ENCODE results near the gene YPEL4.
"Not testable (repeated sequence)": the region's sequence is repeated elsewhere in the genome, so short reads cannot be mapped to it uniquely, and the experiment has no call there.

YPEL4 gene, protein sequence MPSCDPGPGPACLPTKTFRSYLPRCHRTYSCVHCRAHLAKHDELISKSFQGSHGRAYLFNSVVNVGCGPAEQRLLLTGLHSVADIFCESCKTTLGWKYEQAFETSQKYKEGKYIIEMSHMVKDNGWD

DNA sequence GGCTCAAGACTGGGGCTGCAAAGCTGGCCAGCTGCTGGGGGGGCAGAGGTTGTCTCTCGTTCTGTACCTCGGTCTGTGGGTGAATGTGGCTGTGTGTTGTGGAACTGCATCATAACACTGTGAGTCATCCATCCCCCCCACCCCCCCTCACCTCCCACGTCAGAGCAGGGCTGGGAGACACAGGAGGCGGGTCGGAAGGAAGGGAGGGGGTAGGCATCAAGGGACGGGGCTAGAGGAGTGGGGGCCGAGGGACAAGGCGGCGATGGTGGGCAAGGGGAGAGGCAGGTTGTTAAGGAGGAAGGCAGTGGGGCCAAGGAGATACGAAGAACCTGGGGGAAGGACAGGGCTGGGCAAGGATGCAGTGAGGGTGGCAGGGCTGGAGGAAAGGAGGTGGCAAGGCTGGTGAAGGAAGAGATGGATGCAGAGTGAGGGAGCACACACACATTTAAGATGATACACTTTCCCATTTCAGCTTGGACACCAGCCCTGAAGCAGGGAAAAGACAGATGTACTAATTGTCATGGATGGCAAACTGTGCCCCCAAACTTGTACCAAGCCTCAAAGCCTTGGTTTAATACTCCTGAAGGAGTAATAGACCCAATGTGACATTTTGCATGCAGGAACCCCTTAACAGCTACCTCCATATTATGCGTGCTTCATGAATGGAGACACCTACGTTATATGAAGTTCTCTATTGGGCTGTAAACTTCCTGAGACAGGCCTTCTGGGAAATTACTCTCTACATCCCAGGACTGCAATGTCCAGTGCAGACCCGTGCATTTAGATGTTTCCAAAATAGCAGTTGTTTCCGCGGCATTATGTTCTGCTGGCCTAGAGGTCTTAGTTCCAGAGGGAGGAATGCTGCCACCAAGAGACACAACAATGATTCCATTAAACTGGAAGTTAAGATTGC is at the start of gene YPEL4:
Gene YPEL4, minus strand, starts transcription at position 87 of the 913 bp plus-strand sequence. CDS start 2,805 bp downstream, outside the sequence.
- peak; percentile 84 for DNase-seq

DNA sequence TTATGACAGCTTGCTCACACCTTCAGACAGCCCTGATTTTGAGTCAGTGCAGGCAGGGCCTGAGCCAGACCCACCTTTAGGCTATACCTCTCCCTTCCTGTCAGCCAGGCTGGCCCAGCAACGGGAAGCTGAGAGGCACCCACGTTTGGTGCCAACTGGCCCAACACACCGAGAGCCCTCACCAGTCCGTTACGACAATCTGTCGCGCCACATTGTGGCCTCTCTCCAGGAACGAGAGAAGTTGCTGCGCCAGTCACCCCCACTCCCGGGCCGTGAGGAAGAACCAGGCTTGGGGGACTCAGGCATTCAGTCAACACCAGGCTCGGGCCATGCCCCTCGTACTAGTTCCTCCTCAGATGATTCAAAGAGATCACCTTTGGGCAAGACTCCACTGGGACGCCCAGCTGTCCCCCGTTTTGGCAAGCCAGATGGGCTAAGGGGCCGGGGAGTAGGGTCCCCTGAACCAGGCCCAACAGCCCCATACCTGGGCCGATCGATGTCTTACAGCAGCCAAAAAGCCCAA is 49.2 kb upstream of the YPEL4 start:
- DNase-seq = no peak

DNA sequence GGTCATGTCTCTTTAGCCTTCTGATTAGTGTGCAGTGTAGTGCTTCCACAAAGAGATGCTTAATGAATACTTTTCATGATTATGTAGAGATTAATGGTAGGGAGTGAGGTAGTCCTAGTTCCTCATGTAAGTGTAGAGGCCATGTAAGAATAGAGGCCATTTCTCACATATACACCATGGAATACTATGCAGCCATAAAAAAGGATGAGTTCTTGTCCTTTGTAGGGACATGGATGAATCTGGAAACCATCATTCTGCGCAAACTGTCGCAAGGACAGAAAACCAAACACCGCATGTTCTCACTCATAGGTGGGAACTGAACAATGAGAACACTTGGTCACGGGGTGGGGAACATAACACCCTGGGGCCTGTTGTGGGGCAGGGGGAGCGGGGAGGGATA is 40.8 kb upstream of the YPEL4 start:
- not testable (repeated sequence) for DNase-seq

DNA sequence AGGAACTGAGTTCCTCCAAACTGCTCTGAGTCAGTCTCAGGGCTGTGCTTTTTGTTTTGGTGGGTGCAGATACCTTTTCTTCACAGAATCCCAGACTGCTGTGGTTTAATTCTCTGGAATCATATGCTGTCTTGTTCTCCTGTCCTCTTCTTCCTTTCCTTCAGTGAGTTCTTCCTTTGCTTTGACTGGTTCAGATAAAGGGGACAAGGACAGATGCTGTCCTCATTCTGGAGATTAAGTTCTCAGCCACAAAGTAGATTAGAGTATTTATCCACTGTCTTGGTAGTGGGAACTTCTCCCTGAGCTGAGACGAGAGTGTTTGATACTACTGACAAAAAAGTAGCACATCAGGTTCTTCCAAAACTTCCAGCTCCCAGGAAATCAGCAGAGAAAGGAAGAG is 31.5 kb upstream of the YPEL4 start:
- peak; percentile 37 for DNase-seq

DNA sequence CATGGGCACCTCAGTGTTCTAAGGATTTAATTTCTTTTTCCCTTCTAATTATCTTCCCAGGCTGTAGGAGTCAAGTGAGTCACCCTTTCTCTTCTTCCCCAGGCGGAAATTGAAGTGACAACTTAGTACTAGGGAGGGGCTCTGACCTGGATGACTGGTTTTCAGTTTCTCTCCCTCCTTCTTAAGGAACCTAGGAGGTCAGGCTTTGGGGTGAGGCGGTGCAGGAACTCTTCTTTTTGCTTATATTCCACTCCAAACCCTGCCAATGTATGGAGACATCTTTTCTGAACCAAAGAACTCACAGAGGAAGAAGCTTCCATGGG is 30.8 kb upstream of the YPEL4 start:
- no peak for DNase-seq

DNA sequence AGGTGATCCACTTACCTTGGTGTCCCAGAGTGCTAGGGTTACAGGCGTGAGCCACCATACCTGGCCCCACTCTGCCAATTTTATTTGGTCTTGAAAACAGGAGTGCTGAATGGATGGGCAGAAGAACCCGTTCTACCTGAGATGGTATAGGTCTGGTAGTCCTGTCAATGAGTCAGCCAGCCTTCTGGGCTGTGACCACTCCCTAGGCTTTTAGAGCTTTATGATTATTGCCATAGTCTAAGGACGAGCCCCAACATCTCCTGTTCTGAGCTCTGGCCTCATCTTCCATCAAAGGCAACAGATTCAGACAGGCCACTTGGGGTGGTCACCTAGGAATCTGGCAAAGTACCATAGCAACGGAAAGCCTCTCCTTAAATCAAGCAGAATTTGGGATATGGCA is 29.7 kb upstream of the YPEL4 start:
- no peak for DNase-seq

DNA sequence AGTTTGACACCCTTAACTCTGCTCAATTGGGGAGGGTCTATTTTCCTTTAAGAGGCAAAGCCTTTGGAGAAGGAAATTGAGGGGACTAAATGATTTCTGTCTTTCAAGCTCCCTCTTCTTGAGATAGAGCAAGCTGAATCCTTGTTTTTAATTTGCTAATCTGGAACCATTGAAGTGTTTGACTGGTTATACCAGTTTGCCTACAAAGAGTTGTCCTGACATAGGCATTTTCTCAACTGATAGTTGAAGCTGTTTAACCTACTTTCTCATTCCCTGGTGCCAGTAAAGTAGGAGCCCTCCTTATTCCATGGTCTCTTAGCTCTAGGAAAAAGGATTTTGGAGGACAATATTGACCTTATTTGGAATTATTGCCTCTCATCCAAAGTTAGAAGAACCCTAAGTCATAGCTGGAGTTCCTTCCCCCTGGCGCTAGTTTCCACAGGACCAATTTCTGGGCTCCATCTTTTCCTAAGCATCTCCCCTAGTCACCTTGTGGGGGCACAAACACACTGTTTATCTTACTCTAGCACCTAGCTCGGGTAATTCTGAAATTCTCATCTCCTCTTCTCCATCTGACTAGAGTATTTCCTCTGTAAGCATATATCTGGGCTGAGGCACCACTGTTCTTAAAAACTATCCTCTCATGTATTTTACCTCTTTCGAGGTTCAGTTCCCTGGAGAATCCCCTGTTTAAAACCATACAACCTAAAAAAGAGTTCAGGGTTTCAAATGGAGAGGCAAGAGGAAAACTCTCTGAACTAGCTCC is 25.6 kb upstream of the YPEL4 start:
- no peak for DNase-seq

DNA sequence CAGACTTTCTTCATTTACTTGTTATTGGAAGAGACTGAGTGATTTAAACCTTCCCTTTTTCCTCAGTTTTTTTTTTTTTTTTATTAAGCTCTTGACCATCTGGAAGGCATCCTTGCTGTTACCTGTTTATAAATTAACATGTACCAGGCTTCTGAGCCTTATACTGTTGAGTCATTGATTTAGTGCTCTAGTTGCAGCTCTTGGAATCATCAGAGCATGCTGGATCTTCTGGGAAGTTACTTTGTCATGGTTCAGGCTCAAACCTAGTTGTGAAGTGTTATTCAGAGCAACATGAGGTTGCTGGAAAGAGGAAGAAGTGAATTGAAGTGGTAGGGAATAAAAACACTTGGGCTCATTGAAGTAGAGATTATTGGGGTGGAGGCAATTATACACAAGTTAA is 24.5 kb upstream of the YPEL4 start:
- no peak for DNase-seq

DNA sequence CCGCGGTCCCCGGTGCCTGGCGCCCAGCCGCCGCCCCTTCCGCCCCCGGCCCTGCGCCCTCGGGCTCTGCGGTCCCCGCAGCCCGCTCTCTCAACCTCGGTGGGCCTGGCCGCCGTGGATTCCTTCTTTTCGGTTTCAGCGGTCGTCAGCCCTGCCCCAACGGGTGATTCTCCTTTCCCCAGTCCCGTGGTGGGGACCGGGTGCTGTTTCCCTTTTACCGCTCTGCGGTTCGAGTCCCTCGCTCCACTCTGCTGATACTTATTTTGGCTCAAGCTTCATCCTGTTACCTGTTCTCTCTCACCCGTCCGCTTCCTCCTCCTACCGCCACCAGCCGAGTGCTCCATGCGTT is 18.7 kb upstream of the YPEL4 start:
- peak; percentile 43 for DNase-seq

DNA sequence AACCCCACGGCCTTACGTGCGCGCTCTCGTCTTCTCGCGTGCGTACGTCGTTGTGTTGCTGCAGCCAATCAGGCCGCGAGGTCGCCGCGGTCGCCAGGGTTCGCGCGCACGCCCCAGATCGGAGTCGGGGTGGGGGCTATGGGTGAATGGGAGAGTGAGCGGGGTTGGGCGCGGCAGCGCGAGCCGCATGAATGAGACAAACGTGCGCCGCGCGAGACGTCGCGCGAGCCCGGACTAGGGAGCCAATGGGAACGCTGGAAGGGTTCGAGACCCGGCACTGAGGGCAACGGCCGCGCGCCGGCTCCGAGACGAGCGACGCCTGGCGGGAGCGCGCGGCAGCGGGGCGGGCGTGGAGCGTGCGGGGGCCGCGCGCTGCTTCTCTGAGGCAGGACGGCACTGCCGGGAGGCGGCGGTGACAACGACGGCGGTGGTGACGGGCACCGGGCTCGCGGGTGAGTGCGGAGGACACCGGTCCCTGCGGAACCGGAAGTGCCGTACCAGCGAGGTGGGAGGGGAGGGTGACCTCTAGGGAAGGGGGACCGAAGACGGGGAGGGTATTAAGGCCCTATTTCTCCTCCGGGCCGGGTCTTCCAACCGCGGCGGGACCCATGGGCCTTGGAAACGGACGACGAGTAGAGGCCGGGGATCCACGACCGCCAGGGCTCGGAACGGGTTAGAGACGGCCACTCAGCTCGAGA is 18.2 kb upstream of the YPEL4 start, which contains the start of gene ZDHHC5:
Gene ZDHHC5, plus strand, starts transcription at position 379 of the 698 bp plus-strand sequence. CDS start 4,977 bp downstream, outside the sequence.
- DNase-seq = peak; percentile 97

DNA sequence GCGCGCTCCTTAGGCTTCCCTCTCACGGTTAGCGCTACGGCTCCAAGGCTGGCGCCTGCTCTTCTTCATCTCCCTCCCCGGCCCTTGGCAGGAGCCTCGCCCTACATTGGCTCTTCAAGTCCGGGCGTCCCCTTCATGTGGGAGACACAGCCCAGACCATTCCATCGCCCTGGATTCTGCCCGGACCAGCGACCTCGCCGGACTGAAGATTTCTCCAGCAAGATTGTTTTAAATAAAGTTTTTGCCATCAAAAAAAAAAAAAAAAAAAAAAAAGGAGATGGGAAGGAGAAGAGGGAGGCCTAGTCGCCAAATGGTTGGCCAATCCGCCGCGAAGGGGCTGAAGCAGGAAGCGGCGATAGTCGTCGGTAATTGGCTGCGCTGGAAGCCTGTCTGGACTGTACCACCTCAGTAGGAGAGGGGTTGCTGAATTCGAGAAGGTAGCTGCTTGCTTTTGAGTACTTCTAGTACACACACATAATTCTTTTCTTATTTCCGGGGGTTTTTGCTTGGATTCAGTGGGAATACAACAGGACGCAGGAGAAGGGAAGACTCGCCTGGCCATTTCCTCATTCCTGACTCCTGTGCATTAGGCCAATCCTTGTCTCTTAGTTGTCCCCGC is 17.5 kb upstream of the YPEL4 start:
- peak; percentile 99 for DNase-seq

DNA sequence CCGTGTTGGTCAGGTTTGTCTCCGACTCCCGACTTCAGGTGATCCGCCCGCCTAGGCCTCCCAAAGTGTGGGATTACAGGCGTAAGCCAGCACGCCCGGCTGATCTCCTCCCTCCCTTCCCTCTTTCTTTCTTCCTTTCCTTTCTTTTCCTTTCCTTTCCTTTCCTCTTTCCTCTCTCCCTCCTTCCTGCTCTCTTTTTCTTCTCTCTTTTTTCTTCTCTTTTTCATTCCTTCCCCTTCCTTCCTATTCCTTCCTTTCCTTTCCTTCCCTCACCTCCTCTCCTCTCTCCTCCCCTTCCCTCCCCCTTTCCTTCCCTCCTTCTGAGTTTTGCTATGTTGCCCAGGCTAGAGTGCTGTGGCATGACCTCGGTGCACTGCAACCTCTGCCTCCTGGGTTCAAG is 14.3 kb upstream of the YPEL4 start:
- no peak for DNase-seq

DNA sequence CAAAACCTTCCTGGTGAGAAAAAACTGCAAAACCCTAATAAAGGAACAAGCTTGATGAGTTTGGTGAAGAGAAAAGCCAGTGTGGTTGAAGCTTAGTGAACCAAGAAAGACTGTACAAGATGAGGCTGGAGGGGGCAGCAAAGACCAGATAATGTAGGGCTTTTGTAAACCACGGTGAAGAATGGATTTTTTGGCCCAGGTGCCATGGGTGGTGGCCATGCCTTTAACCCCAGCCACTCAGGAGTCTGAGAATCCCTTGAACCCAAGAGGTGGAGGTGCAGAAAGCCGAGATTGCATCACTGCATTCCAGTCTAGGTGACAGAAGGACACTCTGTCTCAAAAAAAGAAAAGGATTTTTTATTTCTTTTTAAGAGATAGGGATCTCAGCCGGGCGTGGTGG is 13.2 kb upstream of the YPEL4 start:
- DNase-seq = peak; percentile 66

DNA sequence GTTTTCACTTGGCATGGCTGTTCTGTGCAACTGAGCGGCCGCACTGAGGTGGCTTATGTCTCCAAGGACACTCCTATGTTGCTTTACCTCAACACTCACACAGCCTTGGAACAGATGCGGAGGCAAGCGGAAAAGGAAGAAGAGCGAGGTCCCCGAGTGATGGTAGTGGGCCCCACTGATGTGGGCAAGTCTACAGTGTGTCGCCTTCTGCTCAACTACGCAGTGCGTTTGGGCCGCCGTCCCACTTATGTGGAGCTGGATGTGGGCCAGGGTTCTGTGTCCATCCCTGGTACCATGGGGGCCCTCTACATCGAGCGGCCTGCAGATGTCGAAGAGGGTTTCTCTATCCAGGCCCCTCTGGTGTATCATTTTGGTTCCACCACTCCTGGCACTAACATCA is 10.0 kb upstream of the YPEL4 start:
- no peak for DNase-seq

DNA sequence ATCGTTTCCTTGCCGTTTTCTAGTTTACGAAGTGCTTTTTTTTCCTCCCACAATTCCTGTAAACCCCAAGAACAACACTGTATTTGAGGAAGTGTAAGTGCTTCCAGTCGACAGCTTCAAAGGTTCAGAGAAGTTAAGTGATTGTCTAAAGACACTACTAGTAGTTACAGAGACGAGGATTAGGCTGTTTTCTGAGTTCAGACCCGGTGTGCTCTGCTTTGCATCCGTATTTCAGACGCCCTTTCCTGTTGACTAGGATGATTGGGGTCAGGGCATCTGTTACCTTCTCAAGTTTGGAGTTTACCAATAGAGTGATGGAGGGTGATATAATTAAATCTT is 8.3 kb upstream of the YPEL4 start:
- DNase-seq = no peak

DNA sequence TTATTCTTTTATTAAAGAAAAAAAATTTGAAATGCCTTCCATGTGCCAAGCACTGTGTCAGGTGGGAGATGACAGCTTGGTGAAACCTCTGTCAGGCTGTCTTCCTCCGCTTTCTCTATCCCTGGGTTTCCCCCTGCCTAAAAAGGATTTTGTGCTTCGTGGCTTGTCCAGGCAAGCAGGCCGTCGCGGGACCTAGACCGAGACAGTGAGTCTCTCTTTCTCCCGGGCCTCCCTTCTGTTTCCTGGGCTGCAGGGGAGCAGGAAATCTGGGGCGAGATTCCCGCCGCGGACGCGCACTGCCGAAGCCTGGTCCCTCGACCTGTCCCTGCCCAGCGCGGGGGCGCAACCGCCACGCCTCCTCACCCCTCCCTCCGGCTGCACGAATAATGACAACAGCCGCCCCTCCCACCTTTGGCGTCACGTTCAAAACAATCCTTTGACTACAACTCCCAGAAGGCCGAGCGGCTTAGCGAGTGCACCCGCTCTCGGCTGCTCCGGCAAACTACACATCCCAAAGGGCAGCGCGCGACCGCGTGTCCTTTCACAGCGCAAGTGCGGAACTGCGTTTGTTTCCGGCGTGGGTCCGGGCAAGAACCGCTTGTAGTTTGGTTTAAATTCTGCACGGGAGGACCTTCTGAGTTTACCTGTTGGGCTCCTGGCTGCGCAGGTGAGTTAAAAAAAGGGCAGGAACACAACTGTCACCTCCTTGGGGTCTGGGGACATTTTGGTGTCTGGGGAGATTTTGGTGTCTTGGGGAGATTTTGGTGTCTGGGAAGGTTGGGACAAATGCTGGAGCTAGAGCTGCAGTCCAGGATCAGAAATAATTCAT is 7.7 kb upstream of the YPEL4 start, which contains the start of gene CLP1:
Gene CLP1, plus strand, starts transcription at position 569 of the 829 bp plus-strand sequence. CDS start 1,715 bp downstream, outside the sequence.
- peak; percentile 100 for DNase-seq

DNA sequence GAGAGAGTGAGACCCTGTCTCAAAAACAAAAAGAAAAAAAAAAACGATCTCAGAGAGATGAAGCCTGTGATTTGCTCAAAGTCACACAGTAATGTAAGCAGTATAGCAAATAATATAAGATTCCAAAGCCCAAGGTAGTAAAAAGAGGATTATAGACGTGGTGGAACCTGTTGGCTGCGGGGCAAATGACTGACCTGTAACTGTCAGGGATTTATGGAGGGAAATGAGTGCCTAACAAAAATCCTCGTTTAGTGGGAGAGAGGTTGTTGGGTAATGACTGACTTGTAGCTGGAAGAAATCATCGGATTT is 7.1 kb upstream of the YPEL4 start:
- DNase-seq = no peak

DNA sequence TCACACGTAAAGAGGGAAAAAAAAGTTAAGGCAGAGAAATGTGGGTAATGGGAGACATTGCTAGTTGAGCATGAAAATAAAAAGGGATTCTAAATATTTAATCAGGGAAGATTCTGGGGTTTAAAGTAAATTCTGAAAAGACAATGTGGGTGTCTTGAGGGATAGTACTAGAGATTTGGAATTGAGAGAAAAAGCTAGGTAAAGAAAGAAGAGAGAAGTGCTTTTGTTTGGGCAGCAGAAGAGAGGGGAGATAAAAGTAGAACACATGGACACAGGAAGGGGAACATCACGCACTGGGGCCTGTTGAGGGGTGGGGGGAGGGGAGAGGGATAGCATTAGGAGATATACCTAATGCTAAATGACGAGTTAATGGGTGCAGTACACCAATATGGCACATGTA is 3.5 kb upstream of the YPEL4 start:
- DNase-seq = no peak

DNA sequence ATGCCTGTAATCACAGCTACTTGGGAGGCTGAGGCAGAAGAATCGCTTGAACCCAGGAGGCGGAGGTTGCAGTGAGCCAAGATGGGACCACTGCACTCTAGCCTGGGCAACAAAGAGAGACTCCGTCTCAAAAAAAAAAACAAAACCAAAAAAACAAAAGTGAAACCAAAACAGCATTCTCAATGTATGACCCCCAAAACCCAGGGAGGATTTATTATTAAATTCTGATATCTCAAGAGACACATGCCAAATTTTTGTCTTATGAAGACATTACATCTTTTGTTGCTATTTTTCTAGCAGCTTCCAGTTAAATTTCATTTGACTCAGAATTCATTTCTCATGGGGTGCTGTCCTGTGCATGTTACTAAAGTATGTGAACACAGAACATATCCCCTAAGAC is 3.0 kb upstream of the YPEL4 start:
- no peak for DNase-seq

DNA sequence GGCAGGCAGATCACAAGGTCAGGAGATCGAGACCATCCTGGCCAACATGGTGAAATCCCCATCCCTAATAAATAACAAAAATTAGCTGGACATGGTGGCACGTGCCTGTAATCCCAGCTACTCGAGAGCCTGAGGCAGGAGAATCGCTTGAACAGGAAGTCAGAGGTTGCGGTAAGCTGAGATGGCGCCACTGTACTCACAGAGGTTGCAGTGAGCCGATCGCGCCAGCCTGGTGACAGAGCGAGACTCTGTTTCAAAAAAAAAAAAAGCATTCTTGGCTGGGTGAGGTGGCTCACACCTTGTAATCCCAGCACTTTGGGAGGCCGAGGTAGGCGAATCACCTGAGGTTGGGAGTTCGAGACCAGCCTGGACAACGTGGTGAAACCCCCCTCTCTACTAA is 2.5 kb upstream of the YPEL4 start:
- DNase-seq = not testable (repeated sequence)

DNA sequence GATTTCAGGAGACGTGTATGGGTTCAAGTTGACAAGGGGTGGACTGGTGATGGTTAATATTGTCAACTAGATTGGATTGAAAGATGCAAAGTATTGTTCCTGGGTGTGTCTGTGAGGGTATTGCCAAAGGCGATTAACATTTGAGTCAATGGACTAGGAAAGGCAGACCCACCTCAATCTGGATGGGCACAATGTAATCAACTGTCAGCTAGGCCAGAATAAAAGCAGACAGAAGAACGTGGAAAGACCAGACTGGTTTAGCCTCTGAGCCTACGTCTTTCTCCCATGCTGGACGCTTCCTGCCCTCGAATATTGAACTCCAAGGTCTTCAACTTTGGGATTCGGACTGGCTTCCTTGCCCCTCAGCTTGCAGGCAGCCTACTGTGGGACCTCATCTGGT is 1.7 kb upstream of the YPEL4 start:
- no peak for DNase-seq

DNA sequence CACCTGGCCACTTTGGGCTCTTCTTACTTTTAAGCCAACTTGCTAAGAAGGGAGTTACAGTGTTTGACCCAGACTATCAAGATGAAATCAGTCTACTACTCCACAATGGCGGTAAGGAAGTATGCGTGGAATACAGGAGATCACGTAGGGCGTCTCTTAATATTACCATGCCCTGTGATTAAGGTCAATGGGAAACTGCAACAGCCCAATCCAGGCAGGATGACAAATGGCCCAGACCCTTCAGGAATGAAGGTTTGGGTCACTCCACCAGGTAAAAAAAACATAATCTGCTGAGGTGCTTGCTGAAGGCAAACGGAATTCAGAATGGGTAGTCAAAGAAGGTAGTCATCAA is 1.0 kb upstream of the YPEL4 start:
- DNase-seq = no peak

Data from hematopoietic multipotent progenitor cell treated with erythropoietin and hydrocortisone succinate and interleukin-3 and kit ligand, for 6 days (in vitro differentiated cells).